Left ventricle myocardium inferior (tissue), 1 donor: ENCODE measurements around the gene ZNF804A. TPM values are rescaled to one million over a fixed set of nuclear protein-coding genes. Genes with fewer than 3 reads are reported as not detected.

Source experiments
- DNase-seq: peaks from one replicate; pipeline ENCODE4 v3.0.0-alpha.2; 2020
- H3K27ac ChIP-seq: fragments of 200-600 bp; replicated peaks from 2 replicates; pipeline ENCODE4 v1.8.0; 2021
- H3K27me3 ChIP-seq: fragments of 200-600 bp; 2 replicates; pipeline ENCODE4 v1.8.0; 2021; ENCODE audit warnings: low read depth
- H3K36me3 ChIP-seq: fragments of 200-600 bp; 2 replicates; pipeline ENCODE4 v1.8.0; 2021
- H3K4me1 ChIP-seq: fragments of 200-600 bp; 2 replicates; pipeline ENCODE4 v1.8.0; 2021
- H3K4me3 ChIP-seq: fragments of 200-600 bp; 2 replicates; pipeline ENCODE4 v1.8.0; 2021; ENCODE audit warnings: mild to moderate bottlenecking, moderate library complexity
- H3K9me3 ChIP-seq: fragments of 200-600 bp; replicated peaks from 2 replicates; pipeline ENCODE4 v1.8.0; 2021
- CTCF ChIP-seq: fragments of 200-600 bp; IDR thresholded peaks from 2 replicates; pipeline ENCODE4 v1.8.0; 2021; ENCODE audit warnings: antibody characterized with exemption, mild to moderate bottlenecking, borderline replicate concordance
- intact Hi-C: fragments of 100-400 bp; cut with micrococcal nuclease; formaldehyde crosslinking; loops from one replicate; pipeline ENCODE4 v1.11.0; 2022
- total RNA-seq: library from RNA; stranded (reverse); fragmentation: NEBNext Ultra II Directional; extraction: Animal tissue kit (Norgen Biotek cat#: 25700); gene quantifications from one replicate; pipeline ENCODE4 v1.2.1, GENCODE V29; 2021
- donor health status: DM: no; HTN: yes; CAD: no; lungs with severe emphysema.

ZNF804A gene
- total RNA-seq, 1 donor from 2014 or later: not detected

GRCh38 chr2:184654945-184655344 lies 56.6 kb downstream of the ZNF804A start:
- Histone ChIP-seq H3K4me1 (no peaks in the 10 kb centered on the region), H3K9me3 (peaks cover 8% of the 10 kb centered on the region)
- TF ChIP-seq CTCF: no peak

GRCh38 chr2:184677171-184677570 lies 78.8 kb downstream of the ZNF804A start:
- Histone ChIP-seq H3K9me3 (peaks cover 12% of the 10 kb centered on the region), H3K4me1 (no peaks in the 10 kb centered on the region), H3K36me3 (no peaks in the 10 kb centered on the region), H3K4me3 (no peak overlapping the region), H3K27ac (no peak overlapping the region), H3K27me3 (no peaks in the 10 kb centered on the region)
- TF ChIP-seq CTCF: no peak
- DNase-seq: no peak
- intact Hi-C loops: no loop called here

More at GRCh38 chr2:184654945-184655344, 56.6 kb downstream of the ZNF804A start:
- no peaks in the 10 kb centered on the region for H3K36me3 ChIP-seq
- H3K4me3 ChIP-seq: no peak overlapping the region
- intact Hi-C loops: no loop called here
- no peak overlapping the region for H3K27ac ChIP-seq
- DNase-seq: no peak
- no peaks in the 10 kb centered on the region for H3K27me3 ChIP-seq

GRCh38 chr2:184679219-184680018 lies 81.1 kb downstream of the ZNF804A start:
- Histone ChIP-seq H3K4me3 (no peak overlapping the region), H3K9me3 (peaks cover 19% of the 10 kb centered on the region), H3K27ac (no peak overlapping the region), H3K36me3 (no peaks in the 10 kb centered on the region), H3K4me1 (no peaks in the 10 kb centered on the region), H3K27me3 (no peaks in the 10 kb centered on the region)
- intact Hi-C loops: no loop called here
- no peak for DNase-seq
- TF ChIP-seq CTCF: no peak

GRCh38 chr2:184680825-184681224 lies 82.5 kb downstream of the ZNF804A start:
- Histone ChIP-seq H3K27ac (no peak overlapping the region), H3K36me3 (no peaks in the 10 kb centered on the region), H3K9me3 (peaks cover 19% of the 10 kb centered on the region), H3K4me1 (no peaks in the 10 kb centered on the region), H3K4me3 (no peak overlapping the region), H3K27me3 (no peaks in the 10 kb centered on the region)
- intact Hi-C loops: no loop called here
- DNase-seq: no peak
- no peak for TF ChIP-seq CTCF

DNA sequence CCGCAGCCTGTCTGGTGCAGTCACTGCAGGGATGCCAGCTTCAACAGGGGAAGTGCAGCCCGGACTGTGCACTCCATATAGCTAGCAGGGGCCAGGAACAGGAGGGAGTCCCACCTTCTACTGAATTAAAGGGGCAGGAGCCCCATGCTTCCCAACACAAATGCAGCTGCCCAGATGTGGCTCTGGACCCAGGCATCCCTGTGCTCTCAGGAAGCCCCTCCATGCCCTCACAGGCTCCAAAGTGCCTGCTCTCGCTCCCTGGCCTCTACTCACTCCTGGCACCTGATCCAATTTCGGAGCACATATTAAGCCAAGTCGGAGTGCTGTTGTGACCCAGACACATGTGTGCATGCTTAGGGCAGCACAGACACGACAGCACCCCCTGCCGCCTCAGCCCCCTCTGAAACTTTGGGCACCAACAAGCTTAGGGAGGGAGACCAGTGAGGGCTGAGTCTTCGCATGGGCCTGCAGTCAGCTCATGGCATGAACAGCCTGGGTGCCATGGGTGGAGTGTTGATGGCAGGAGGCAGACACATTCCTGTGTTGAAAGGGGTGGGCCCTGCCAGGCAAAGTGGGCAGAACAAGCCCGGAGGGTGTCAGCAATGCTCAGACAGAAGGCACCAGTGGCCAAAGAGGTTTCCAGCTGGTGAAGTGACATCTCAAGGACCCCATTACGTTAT lies 83.5 kb downstream of the ZNF804A start:
- no peak for TF ChIP-seq CTCF
- no peak for DNase-seq
- H3K4me3 ChIP-seq: no peak overlapping the region
- H3K4me1 ChIP-seq: no peaks in the 10 kb centered on the region
- no peaks in the 10 kb centered on the region for H3K27me3 ChIP-seq
- intact Hi-C loops: no loop called here
- no peak overlapping the region for H3K27ac ChIP-seq
- no peaks in the 10 kb centered on the region for H3K36me3 ChIP-seq
- peaks cover 19% of the 10 kb centered on the region for H3K9me3 ChIP-seq
